HG03159 (cell line): ENCODE data around the gene ISCU.
"Not testable (repeated sequence)": the region's sequence is repeated elsewhere in the genome, so short reads cannot be mapped to it uniquely, and the experiment has no call there.

Source experiments
- ATAC-seq: cut with Tn5 transposase; IDR thresholded peaks from one replicate; pipeline ENCODE4 v1.9.1; 2021; ENCODE audit warnings: mild to moderate bottlenecking, moderate library complexity; ENCODE audit not compliant: unreplicated experiment

ISCU gene

GRCh38 chr12:108616941-108617858 lies 54.8 kb downstream of the ISCU start:
- peak; percentile 74 for ATAC-seq

- peak; percentile 37 for ATAC-seq
Measured at GRCh38 chr12:108618079-108618952, 55.9 kb downstream of the ISCU start.

GRCh38 chr12:108618953-108619274 lies 56.5 kb downstream of the ISCU start:
- not testable (repeated sequence) for ATAC-seq
